NCI-H226 (cell line): Measurements from ENCODE around the gene GMPR.
"Not testable (repeated sequence)": the region's sequence is repeated elsewhere in the genome, so short reads cannot be mapped to it uniquely, and the experiment has no call there.

Experiments used
- DNase-seq: peaks from one replicate; pipeline ENCODE4 v3.0.0-alpha.2; 2015

GMPR gene

GRCh38 chr6:16238057-16238962, at the start of gene GMPR:
Gene GMPR (plus strand): TSS chr6:16238587. CDS start chr6:16238694, 107 bp downstream.
- DNase-seq: no peak

GRCh38 chr6:16190214-16190613, 48.2 kb upstream of the GMPR start:
- DNase-seq: no peak

- DNase-seq: no peak
Observed at GRCh38 chr6:16196260-16196983, 42.0 kb upstream of the GMPR start.

GRCh38 chr6:16196984-16197546, 41.3 kb upstream of the GMPR start:
- no peak for DNase-seq

GRCh38 chr6:16198061-16198705, 40.2 kb upstream of the GMPR start:
- no peak for DNase-seq

GRCh38 chr6:16199804-16200203, 38.6 kb upstream of the GMPR start:
- DNase-seq: no peak

GRCh38 chr6:16200321-16200883, 38.0 kb upstream of the GMPR start:
- no peak for DNase-seq

- no peak for DNase-seq
Observed at GRCh38 chr6:16201706-16202105, 36.7 kb upstream of the GMPR start.

- DNase-seq: no peak
Observed at GRCh38 chr6:16204653-16205376, 33.6 kb upstream of the GMPR start.

GRCh38 chr6:16205377-16206144, 32.8 kb upstream of the GMPR start:
- no peak for DNase-seq

- peak; percentile 67 for DNase-seq
Observed at GRCh38 chr6:16206595-16207037, 31.8 kb upstream of the GMPR start.

- no peak for DNase-seq
Observed at GRCh38 chr6:16208989-16209388, 29.4 kb upstream of the GMPR start.

GRCh38 chr6:16209539-16209938, 28.8 kb upstream of the GMPR start:
- DNase-seq: no peak

- no peak for DNase-seq
Observed at GRCh38 chr6:16212276-16212675, 26.1 kb upstream of the GMPR start.

- DNase-seq: no peak
Observed at GRCh38 chr6:16216501-16217155, 21.8 kb upstream of the GMPR start.

GRCh38 chr6:16217156-16217721, 21.1 kb upstream of the GMPR start:
- no peak for DNase-seq

GRCh38 chr6:16222826-16223225, 15.6 kb upstream of the GMPR start:
- DNase-seq: no peak

- DNase-seq: no peak
Observed at GRCh38 chr6:16223362-16223761, 15.0 kb upstream of the GMPR start.

GRCh38 chr6:16224409-16224808, 14.0 kb upstream of the GMPR start:
- DNase-seq: no peak

- DNase-seq: not testable (repeated sequence)
Observed at GRCh38 chr6:16225062-16225731, 13.2 kb upstream of the GMPR start.
